ENCODE results near the gene PTBP1. TPM values are rescaled to one million over a fixed set of nuclear protein-coding genes. Genes with fewer than 3 reads are reported as not detected.
A peak's percentile ranks its signal among the peaks of the same experiment; 100 is the strongest.

The PTBP1 gene
- total RNA-seq, 3 donors from 2014 or later, result 1,071 to 1,170 (median 1,104) TPM

GRCh38 chr19:763869-764268 is 33.4 kb upstream of the PTBP1 start:
- Mint-ChIP-seq H3K9me3 (no peaks in the 10 kb centered on the region), H3K4me3 (no peak overlapping the region), H3K4me1 (ENCODE audit: low read depth) (no peaks in the 10 kb centered on the region), H3K36me3 (ENCODE audit: insufficient read depth) (no peaks in the 10 kb centered on the region), H3K27me3 (ENCODE audit: low read depth) (no peaks in the 10 kb centered on the region)
- DNase-seq (no peak), ATAC-seq (no peak)

DNA sequence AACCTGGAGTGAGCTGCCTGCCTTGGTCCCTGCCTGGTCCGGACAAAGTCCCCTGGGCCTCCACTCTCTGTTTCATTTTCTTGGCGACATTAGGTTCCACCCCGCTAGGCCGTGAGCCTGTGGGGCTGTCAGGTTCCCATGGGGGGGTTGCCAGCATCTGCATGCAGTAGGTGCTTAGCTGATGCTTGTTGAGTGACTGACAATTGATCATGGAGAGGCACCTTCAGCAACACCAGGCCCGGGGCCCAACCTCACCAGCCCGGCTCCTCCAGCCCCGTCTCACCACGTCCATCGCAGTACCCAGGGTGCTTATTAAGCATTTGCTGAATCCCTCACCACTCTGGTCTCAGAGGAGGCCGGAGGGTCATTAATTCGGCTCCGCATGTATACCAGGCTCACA is 33.0 kb upstream of the PTBP1 start:
- no peaks in the 10 kb centered on the region for H3K36me3 Mint-ChIP-seq (ENCODE audit: insufficient read depth)
- no peaks in the 10 kb centered on the region for H3K27me3 Mint-ChIP-seq (ENCODE audit: low read depth)
- H3K9me3 Mint-ChIP-seq, result no peaks in the 10 kb centered on the region
- ATAC-seq, result no peak
- H3K4me1 Mint-ChIP-seq (ENCODE audit: low read depth), result no peaks in the 10 kb centered on the region
- no peak for DNase-seq
- H3K4me3 Mint-ChIP-seq, result no peak overlapping the region

DNA sequence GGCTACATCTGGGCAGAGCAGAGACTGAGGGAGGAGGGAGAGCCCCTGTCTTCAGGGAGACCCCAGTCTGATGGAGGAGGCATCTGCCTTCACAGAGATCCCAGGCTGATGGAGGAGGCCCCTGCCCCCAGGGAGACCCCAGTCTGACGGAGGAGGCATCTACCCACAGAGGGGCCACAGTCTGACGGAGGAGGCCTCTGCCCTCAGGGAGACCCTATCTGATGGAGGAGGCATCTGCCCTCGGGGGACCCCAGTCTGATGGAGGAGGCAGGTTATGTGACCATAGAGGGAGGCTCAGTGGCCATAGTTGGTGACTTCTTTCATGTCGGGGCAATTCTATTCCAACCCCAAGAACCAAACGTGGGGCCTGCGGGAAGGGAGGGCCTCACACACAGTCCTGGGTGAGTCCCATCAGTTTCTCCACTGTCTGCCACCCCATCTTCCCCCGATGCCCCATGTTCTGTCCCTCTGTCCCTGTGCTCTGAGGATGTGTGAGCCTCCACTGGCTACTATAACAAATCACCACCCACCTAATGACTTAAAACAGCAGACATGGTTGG is 32.0 kb upstream of the PTBP1 start:
- Mint-ChIP-seq H3K4me1 (ENCODE audit: low read depth) (peaks cover under 1% of the 10 kb centered on the region), H3K9me3 (no peaks in the 10 kb centered on the region), H3K27me3 (ENCODE audit: low read depth) (peaks cover under 1% of the 10 kb centered on the region), H3K36me3 (ENCODE audit: insufficient read depth) (no peaks in the 10 kb centered on the region), H3K4me3 (no peak overlapping the region)
- ATAC-seq (no peak), DNase-seq (no peak)

- no peak for ATAC-seq
- no peak for DNase-seq
- Mint-ChIP-seq H3K27me3 (ENCODE audit: low read depth) (peaks cover 5% of the 10 kb centered on the region), H3K4me3 (no peak overlapping the region), H3K4me1 (ENCODE audit: low read depth) (peaks cover 2% of the 10 kb centered on the region), H3K36me3 (ENCODE audit: insufficient read depth) (no peaks in the 10 kb centered on the region), H3K9me3 (no peaks in the 10 kb centered on the region)
Observed at GRCh38 chr19:768424-768823, 28.8 kb upstream of the PTBP1 start.

DNA sequence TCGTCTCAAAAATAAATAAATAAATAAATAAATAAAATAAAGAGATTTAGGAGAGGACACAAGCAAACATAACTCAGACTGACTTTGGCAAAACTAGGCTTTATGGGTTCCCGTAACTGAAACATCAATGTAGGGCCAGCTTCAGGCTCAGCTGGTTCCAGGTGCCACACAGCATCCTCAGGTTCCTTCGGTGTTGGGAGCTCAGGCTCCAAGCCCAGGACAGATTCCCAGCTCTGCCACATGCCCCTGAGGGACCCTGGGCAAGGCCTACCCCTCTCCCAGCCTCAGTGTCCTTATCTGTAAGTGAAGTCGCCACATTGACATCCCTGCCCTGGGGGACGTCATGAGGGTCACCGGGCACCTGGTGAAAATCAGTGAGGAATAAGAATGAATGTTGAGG is 27.6 kb upstream of the PTBP1 start:
- Mint-ChIP-seq H3K36me3 (ENCODE audit: insufficient read depth) (no peaks in the 10 kb centered on the region), H3K4me3 (no peak overlapping the region), H3K4me1 (ENCODE audit: low read depth) (peaks cover 2% of the 10 kb centered on the region), H3K9me3 (no peaks in the 10 kb centered on the region), H3K27me3 (ENCODE audit: low read depth) (peaks cover 5% of the 10 kb centered on the region)
- no peak for ATAC-seq
- no peak for DNase-seq

GRCh38 chr19:771332-771785 is 25.9 kb upstream of the PTBP1 start:
- no peak overlapping the region for H3K4me3 Mint-ChIP-seq
- no peaks in the 10 kb centered on the region for H3K9me3 Mint-ChIP-seq
- no peak for DNase-seq
- peaks cover 5% of the 10 kb centered on the region for H3K27me3 Mint-ChIP-seq (ENCODE audit: low read depth)
- peak in 1 of 2 donors; percentile 51 for ATAC-seq
- peaks cover 2% of the 10 kb centered on the region for H3K4me1 Mint-ChIP-seq (ENCODE audit: low read depth)
- H3K36me3 Mint-ChIP-seq (ENCODE audit: insufficient read depth), result no peaks in the 10 kb centered on the region

- no peaks in the 10 kb centered on the region for H3K9me3 Mint-ChIP-seq
- H3K4me3 Mint-ChIP-seq, result no peak overlapping the region
- H3K4me1 Mint-ChIP-seq (ENCODE audit: low read depth), result peaks cover 2% of the 10 kb centered on the region
- no peak for DNase-seq
- no peaks in the 10 kb centered on the region for H3K36me3 Mint-ChIP-seq (ENCODE audit: insufficient read depth)
- peaks cover 5% of the 10 kb centered on the region for H3K27me3 Mint-ChIP-seq (ENCODE audit: low read depth)
- no peak for ATAC-seq
Observed at GRCh38 chr19:772063-772462, 25.2 kb upstream of the PTBP1 start.

GRCh38 chr19:772730-773436 is 24.4 kb upstream of the PTBP1 start:
- no peaks in the 10 kb centered on the region for H3K36me3 Mint-ChIP-seq (ENCODE audit: insufficient read depth)
- peaks cover 2% of the 10 kb centered on the region for H3K4me1 Mint-ChIP-seq (ENCODE audit: low read depth)
- ATAC-seq, result no peak
- H3K9me3 Mint-ChIP-seq, result no peaks in the 10 kb centered on the region
- no peak overlapping the region for H3K4me3 Mint-ChIP-seq
- peaks cover 5% of the 10 kb centered on the region for H3K27me3 Mint-ChIP-seq (ENCODE audit: low read depth)
- no peak for DNase-seq

DNA sequence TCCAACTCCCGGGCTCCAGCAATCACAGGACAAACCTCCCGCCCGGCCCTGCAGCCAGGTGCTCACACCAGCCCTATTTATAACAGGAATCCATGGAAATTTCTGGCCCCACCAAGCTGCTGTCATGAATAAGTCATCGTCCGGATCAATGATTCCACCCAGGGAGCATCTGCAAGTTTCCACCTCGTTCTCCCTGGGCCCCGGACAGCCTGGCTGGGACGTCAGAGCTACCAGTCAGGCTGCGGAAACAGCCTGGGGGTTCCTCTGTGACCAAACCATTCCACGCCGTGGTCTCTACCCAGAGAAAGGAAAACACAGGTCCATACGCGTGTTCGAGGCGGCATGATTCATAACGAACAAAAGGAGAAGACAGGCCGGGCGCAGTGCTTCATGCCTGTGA is 20.7 kb upstream of the PTBP1 start:
- Mint-ChIP-seq H3K9me3 (no peaks in the 10 kb centered on the region), H3K4me3 (no peak overlapping the region), H3K27me3 (ENCODE audit: low read depth) (peaks cover 4% of the 10 kb centered on the region), H3K4me1 (ENCODE audit: low read depth) (no peaks in the 10 kb centered on the region), H3K36me3 (ENCODE audit: insufficient read depth) (no peaks in the 10 kb centered on the region)
- ATAC-seq (no peak), DNase-seq (no peak)

DNA sequence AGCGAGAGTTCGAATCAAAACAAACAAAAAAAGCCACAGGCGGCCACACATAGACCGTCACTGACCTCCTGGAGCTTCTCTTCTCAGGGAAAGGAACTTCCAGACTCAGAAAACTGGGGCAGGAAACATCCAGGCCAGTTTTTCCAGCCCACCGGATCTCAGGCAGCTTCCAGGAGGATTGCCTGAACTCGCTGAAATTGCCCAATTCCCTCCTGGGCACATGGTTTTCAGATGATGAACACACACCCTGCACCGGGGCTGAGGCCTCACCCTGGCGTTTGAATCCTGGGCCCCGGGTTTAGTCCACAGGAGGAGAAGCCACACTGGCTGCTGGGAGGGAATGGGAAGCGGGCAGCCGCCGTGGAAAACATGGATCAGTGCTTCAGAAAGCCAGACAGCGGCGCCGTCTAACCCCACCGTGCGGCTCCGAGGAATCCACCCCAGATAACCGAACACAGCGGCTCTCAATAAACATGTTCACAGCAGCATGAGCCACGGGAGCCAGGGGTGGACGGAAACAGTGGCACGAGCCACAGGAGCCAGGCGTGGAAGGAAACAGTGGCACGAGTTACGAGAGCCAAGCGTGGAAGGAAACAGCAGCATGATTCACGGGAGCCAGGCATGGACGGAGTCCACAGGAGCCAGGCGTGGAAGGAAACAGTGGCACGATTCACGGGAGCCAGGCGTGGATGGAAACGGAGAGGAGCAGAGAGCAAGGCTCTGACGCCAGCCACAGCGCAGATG is 18.2 kb upstream of the PTBP1 start:
- Mint-ChIP-seq H3K4me3 (no peak overlapping the region), H3K4me1 (ENCODE audit: low read depth) (no peaks in the 10 kb centered on the region), H3K27me3 (ENCODE audit: low read depth) (peaks cover 2% of the 10 kb centered on the region), H3K36me3 (ENCODE audit: insufficient read depth) (no peaks in the 10 kb centered on the region), H3K9me3 (no peaks in the 10 kb centered on the region)
- ATAC-seq (no peak), DNase-seq (no peak)

- ATAC-seq, result no peak
- H3K36me3 Mint-ChIP-seq (ENCODE audit: insufficient read depth), result no peaks in the 10 kb centered on the region
- H3K27me3 Mint-ChIP-seq (ENCODE audit: low read depth), result peaks cover 2% of the 10 kb centered on the region
- no peak for DNase-seq
- H3K9me3 Mint-ChIP-seq, result no peaks in the 10 kb centered on the region
- no peaks in the 10 kb centered on the region for H3K4me1 Mint-ChIP-seq (ENCODE audit: low read depth)
- no peak overlapping the region for H3K4me3 Mint-ChIP-seq
Observed at GRCh38 chr19:780935-781334, 16.3 kb upstream of the PTBP1 start.

DNA sequence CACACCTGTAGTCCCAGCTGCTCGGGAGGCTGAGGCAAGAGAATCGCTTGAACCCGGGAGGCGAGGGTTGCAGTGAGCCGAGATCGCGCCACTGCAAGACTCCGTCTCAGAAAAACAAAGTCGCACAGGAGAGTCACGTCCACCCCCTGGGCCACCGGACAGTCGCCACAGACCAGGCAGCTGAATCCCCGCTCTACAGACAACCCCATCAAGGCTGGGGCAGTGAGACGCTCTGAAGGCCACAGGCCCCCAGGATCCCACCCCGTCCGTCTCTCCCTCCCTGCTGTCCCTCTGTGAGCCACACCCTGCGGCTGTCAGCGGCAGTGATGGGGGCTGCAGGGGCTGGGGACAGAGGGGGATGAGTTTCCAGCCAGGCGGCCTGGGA is 15.5 kb upstream of the PTBP1 start:
- Mint-ChIP-seq H3K27me3 (ENCODE audit: low read depth) (peaks cover 2% of the 10 kb centered on the region), H3K36me3 (ENCODE audit: insufficient read depth) (no peaks in the 10 kb centered on the region), H3K4me1 (ENCODE audit: low read depth) (no peaks in the 10 kb centered on the region), H3K9me3 (no peaks in the 10 kb centered on the region), H3K4me3 (no peak overlapping the region)
- DNase-seq (no peak), ATAC-seq (no peak)

DNA sequence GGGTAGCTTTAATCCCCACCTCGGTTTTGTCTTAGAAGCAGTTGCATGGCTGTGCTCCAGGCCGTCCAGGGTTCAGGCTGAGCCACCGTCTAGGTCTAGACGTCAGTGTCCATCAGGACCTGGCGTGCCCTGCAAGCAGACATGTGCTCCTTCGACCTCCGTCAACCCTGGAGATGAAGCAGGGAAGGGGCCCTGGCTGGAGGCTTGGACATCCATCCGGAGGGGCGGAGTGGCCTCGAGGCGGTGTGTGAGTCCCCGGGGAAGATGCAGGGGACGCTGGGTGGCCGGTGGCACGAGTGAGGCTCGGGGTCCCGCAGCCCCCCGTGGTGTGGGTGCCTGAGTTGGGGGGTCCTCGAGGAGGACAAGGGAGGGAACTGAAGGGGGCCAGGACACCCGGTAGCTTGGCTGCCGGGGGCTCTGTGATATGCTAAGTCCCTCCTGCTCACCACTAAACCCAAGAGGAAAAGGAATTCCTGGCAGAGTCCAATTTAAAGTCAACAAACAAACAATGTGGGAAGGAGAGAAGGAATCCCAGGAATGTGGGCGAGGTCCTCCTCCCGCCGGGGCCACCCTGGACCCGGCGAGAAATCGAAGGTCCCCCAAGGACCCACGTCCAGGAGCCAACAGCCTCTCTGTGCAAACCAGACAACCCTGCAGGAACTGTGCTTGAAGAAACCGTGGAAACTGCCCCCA is 14.9 kb upstream of the PTBP1 start:
- Mint-ChIP-seq H3K4me1 (ENCODE audit: low read depth) (no peaks in the 10 kb centered on the region), H3K27me3 (ENCODE audit: low read depth) (peaks cover 2% of the 10 kb centered on the region), H3K4me3 (no peak overlapping the region), H3K36me3 (ENCODE audit: insufficient read depth) (no peaks in the 10 kb centered on the region), H3K9me3 (no peaks in the 10 kb centered on the region)
- no peak for DNase-seq
- no peak for ATAC-seq

- Mint-ChIP-seq H3K4me1 (ENCODE audit: low read depth) (no peaks in the 10 kb centered on the region), H3K9me3 (no peaks in the 10 kb centered on the region), H3K27me3 (ENCODE audit: low read depth) (peaks cover 2% of the 10 kb centered on the region), H3K36me3 (ENCODE audit: insufficient read depth) (no peaks in the 10 kb centered on the region), H3K4me3 (no peak overlapping the region)
- DNase-seq (no peak), ATAC-seq (no peak)
Observed at GRCh38 chr19:782878-783668, 14.2 kb upstream of the PTBP1 start.

Measured in activated T-cell treated with anti-CD3 and anti-CD28 coated beads, Interleukin-2, amount 50 U/mL, for 4 hours (primary cell).